ENCODE data around the gene MEF2C. TPM values are rescaled to one million over a fixed set of nuclear protein-coding genes. Genes with fewer than 3 reads are reported as not detected.

The MEF2C gene
- total and polyA plus RNA-seq, 4 donors = 2.8 to 15.9 (median 10.1) TPM

GRCh38 chr5:88756953-88757352 is 126.0 kb downstream of the MEF2C start:
- 86% methylated on average over 3 of the region's 3 CpGs for WGBS
- no peak for DNase-seq (ENCODE audit: low spot score)
- H3K9me3 ChIP-seq (ENCODE audit: control insufficient read depth in 4 of 4, low read length in 3 of 4) = no peaks in the 10 kb centered on the region
- H3K27ac ChIP-seq (ENCODE audit: low read depth in 1 of 2, low read length in 2 of 2) = no peak overlapping the region
- no peaks in the 10 kb centered on the region for H3K36me3 ChIP-seq (ENCODE audit: control insufficient read depth in 4 of 4, insufficient read depth in 3 of 4, low read depth in 1 of 4, low read length in 3 of 4)
- H3K4me1 ChIP-seq (ENCODE audit: control insufficient read depth in 4 of 4, insufficient read depth in 4 of 4, low read length in 3 of 4) = no peaks in the 10 kb centered on the region
- no peak overlapping the region for H3K4me3 ChIP-seq (ENCODE audit: low read depth in 1 of 3, low read length in 3 of 3)
- TF ChIP-seq FOXA2 (IDR thresholded peaks at IDR 0.05) (no peak), SP1 (IDR thresholded peaks at IDR 0.05) (no peak), HNF4G (IDR thresholded peaks at IDR 0.05) (no peak), MAX (IDR thresholded peaks at IDR 0.05) (no peak), REST (IDR thresholded peaks at IDR 0.05) (no peak), EGR1 (IDR thresholded peaks at IDR 0.05; ENCODE audit: low read depth in 2 of 2) (no peak), YY1 (IDR thresholded peaks at IDR 0.05) (no peak), GABPA (IDR thresholded peaks at IDR 0.05 in 1 of 2, conservative IDR thresholded peaks at IDR 0.05 in 1 of 2) (no peak), FOXA1 (IDR thresholded peaks at IDR 0.05) (no peak), JUND (IDR thresholded peaks at IDR 0.05) (no peak), RAD21 (IDR thresholded peaks at IDR 0.05) (no peak), TAF1 (conservative IDR thresholded peaks at IDR 0.05) (no peak), NR2F2 (IDR thresholded peaks at IDR 0.05) (no peak), CTCF (IDR thresholded peaks at IDR 0.05; ENCODE audit: low read depth, low read length, missing input control) (no peak)
- no peak overlapping the region for H3K9ac ChIP-seq (ENCODE audit: low read depth in 1 of 2, low read length in 2 of 2)
- no peaks in the 10 kb centered on the region for H3K27me3 ChIP-seq (ENCODE audit: control insufficient read depth in 4 of 4, insufficient read depth in 4 of 4, low read length in 3 of 4)

- no peak overlapping the region for H3K27ac ChIP-seq (ENCODE audit: low read depth in 1 of 2, low read length in 2 of 2)
- no peak overlapping the region for H3K4me3 ChIP-seq (ENCODE audit: low read depth in 1 of 3, low read length in 3 of 3)
These were observed 134.3 kb downstream of the MEF2C start for GRCh38 chr5:88748666-88749065.

GRCh38 chr5:88746438-88746882 is 136.5 kb downstream of the MEF2C start:
- DNase-seq (ENCODE audit: low spot score) = no peak
- H3K4me1 ChIP-seq (ENCODE audit: control insufficient read depth in 4 of 4, insufficient read depth in 4 of 4, low read length in 3 of 4) = no peaks in the 10 kb centered on the region
- H3K4me3 ChIP-seq (ENCODE audit: low read depth in 1 of 3, low read length in 3 of 3) = no peak overlapping the region
- WGBS = 84% methylated on average over 3 of the region's 3 CpGs
- no peaks in the 10 kb centered on the region for H3K36me3 ChIP-seq (ENCODE audit: control insufficient read depth in 4 of 4, insufficient read depth in 3 of 4, low read depth in 1 of 4, low read length in 3 of 4)
- H3K27ac ChIP-seq (ENCODE audit: low read depth in 1 of 2, low read length in 2 of 2) = no peak overlapping the region
- no peaks in the 10 kb centered on the region for H3K27me3 ChIP-seq (ENCODE audit: control insufficient read depth in 4 of 4, insufficient read depth in 4 of 4, low read length in 3 of 4)
- H3K9ac ChIP-seq (ENCODE audit: low read depth in 1 of 2, low read length in 2 of 2) = no peak overlapping the region
- no peaks in the 10 kb centered on the region for H3K9me3 ChIP-seq (ENCODE audit: control insufficient read depth in 4 of 4, low read length in 3 of 4)
- no peak for TF ChIP-seq YY1 (IDR thresholded peaks at IDR 0.05)
- no peak for TF ChIP-seq FOXA1 (IDR thresholded peaks at IDR 0.05)
- no peak for TF ChIP-seq HNF4G (IDR thresholded peaks at IDR 0.05)
- TF ChIP-seq GABPA (IDR thresholded peaks at IDR 0.05 in 1 of 2, conservative IDR thresholded peaks at IDR 0.05 in 1 of 2) = no peak
- no peak for TF ChIP-seq REST (IDR thresholded peaks at IDR 0.05)
- TF ChIP-seq SP1 (IDR thresholded peaks at IDR 0.05) = no peak
- TF ChIP-seq ZBTB33 (IDR thresholded peaks at IDR 0.05) = no peak

More at GRCh38 chr5:88748666-88749065, 134.3 kb downstream of the MEF2C start:
- H3K9me3 ChIP-seq (ENCODE audit: control insufficient read depth in 4 of 4, low read length in 3 of 4) = peaks cover 0 to 3% (median 0%) of the 10 kb centered on the region in 4 donors
- no peaks in the 10 kb centered on the region for H3K27me3 ChIP-seq (ENCODE audit: control insufficient read depth in 4 of 4, insufficient read depth in 4 of 4, low read length in 3 of 4)
- no peak overlapping the region for H3K9ac ChIP-seq (ENCODE audit: low read depth in 1 of 2, low read length in 2 of 2)
- no peak for DNase-seq (ENCODE audit: low spot score)
- TF ChIP-seq YY1 (IDR thresholded peaks at IDR 0.05) = no peak
- H3K36me3 ChIP-seq (ENCODE audit: control insufficient read depth in 4 of 4, insufficient read depth in 3 of 4, low read depth in 1 of 4, low read length in 3 of 4) = no peaks in the 10 kb centered on the region
- H3K4me1 ChIP-seq (ENCODE audit: control insufficient read depth in 4 of 4, insufficient read depth in 4 of 4, low read length in 3 of 4) = no peaks in the 10 kb centered on the region
